Esophagus muscularis mucosa (tissue), 3 donors: ENCODE data around the gene CELSR1.

Experiments used
- CTCF ChIP-seq, 3 experiments: fragments of 200-600 bp in 2 of 3; fragments of 450-650 bp in 1 of 3; sonication (generic) in 2 of 3; IDR thresholded peaks; one replicate each; pipeline ENCODE4 v1.5.1; 2017 to 2019; ENCODE audit warnings: antibody characterized with exemption in 3 of 3, mild to moderate bottlenecking in 2 of 3, moderate library complexity in 1 of 3
- POLR2A ChIP-seq: fragments of 450-650 bp; IDR thresholded peaks from one replicate; pipeline ENCODE4 v1.6.1; 2017; ENCODE audit warnings: antibody characterized with exemption, moderate library complexity, mild to moderate bottlenecking, low read depth

- TF ChIP-seq CTCF (IDR thresholded peaks at IDR 0.05) (no peak), POLR2A (no peak)
These were observed 98.3 kb downstream of the CELSR1 start for GRCh38 chr22:46439111-46439510.
